HG03457 (cell line): ENCODE measurements around the gene FMR1NB.
A peak's percentile ranks its signal among the peaks of the same experiment; 100 is the strongest.

Source experiments
- ATAC-seq: cut with Tn5 transposase; IDR thresholded peaks from one replicate; pipeline ENCODE4 v1.9.1; 2021; ENCODE audit warnings: moderate number of reproducible peaks; ENCODE audit not compliant: unreplicated experiment

Gene FMR1NB, protein sequence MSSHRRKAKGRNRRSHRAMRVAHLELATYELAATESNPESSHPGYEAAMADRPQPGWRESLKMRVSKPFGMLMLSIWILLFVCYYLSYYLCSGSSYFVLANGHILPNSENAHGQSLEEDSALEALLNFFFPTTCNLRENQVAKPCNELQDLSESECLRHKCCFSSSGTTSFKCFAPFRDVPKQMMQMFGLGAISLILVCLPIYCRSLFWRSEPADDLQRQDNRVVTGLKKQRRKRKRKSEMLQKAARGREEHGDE

DNA sequence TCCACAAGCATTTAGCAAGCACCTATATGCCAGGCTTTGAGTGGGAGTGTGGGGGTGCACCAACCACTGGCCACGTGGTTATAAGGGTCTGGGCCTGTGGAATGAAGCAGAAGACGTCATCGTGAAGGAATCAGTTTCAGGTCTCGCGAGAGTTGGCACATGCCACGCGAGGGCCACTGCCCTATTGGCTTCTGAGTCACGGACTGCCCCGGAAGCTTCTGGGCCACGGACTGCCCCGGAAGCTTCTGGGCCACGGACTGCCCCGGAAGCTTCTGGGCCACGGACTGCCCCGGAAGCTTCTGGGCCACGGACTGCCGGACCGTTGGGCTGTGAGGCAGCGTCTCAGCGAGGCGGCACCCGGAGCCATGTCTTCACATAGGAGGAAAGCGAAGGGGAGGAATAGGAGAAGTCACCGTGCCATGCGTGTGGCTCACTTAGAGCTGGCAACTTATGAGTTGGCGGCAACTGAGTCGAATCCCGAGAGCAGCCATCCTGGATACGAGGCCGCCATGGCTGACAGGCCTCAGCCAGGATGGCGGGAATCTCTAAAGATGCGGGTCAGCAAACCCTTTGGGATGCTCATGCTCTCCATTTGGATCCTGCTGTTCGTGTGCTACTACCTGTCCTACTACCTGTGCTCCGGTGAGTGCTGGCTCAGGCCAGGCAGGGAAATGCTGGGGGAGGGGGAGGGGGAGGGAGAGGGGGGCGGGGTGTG is at the start of gene FMR1NB:
FMR1NB (plus strand) TSS at position 300 of the 715 bp plus-strand sequence; CDS start at position 366, 66 bp downstream.
- no peak for ATAC-seq

DNA sequence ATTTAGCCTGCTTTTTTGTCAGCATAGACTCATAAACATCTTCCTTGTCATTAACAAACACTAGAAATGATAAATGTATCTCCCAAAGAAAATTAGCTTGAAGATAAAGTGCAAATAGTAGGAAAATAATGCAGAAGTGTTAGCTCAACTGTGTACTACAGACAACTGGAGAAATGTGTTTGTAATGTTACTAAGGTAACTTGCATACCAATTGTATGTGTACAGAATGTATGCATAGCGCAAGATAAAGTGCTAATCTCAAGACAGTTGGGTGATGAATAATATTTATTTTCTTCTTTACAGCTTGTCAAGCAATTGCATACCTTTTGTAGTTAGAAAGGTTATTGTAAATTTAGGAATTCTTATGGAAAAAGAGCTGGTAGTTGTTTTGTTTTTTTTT is 47.3 kb upstream of the FMR1NB start:
- ATAC-seq: no peak

DNA sequence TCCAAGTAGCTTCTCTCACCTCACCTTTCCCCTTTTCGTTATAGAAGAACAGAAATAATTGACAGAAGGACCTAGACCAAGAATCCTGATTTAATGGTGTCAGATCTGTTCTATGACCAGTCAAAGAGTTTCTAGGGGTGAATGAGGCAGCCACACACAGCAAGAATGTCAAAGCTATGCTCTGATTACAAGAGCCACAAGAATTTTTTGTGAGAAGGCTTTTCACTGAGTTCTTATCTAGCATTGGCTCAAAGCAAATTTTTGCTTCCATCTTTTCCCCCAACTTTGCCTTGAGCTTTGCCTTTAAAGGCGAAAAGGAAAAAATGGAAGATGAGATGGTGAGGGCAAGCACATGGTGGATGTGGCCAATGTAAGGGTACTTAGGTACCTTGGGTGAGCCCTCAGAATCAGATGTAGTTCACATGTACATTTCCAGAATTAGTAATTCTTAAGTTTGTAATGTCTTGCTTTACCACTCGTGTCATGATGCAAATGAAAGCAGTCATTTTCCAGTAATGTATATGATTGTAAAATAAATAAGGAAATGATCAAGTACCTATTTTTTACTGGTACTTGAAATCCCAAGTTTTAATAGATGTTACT is 45.9 kb upstream of the FMR1NB start:
- no peak for ATAC-seq

DNA sequence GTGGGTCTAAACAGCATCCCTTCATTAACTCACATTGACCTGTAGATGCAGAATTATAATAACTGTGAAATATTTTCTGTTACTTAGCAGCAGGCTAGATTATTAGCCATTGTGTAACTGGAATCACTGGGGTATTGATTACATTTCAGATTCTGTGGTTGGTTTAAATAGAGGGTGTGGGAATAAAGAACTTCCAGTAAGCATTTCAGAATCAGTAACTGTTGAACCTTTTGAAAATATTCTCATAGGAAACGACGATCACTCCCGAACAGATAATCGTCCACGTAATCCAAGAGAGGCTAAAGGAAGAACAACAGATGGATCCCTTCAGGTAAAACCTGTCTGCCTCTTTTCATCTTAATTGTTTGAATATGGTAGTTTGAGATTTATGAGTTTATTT is 35.9 kb upstream of the FMR1NB start:
- no peak for ATAC-seq

DNA sequence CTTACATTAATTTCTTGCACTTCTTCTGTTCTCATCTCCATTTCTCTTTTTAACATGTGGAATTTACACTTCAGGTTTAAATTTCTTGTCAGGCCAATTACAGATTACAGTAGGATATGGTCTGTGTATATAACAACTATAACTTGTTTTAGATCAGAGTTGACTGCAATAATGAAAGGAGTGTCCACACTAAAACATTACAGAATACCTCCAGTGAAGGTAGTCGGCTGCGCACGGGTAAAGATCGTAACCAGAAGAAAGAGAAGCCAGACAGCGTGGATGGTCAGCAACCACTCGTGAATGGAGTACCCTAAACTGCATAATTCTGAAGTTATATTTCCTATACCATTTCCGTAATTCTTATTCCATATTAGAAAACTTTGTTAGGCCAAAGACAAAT is 32.6 kb upstream of the FMR1NB start:
- no peak for ATAC-seq

DNA sequence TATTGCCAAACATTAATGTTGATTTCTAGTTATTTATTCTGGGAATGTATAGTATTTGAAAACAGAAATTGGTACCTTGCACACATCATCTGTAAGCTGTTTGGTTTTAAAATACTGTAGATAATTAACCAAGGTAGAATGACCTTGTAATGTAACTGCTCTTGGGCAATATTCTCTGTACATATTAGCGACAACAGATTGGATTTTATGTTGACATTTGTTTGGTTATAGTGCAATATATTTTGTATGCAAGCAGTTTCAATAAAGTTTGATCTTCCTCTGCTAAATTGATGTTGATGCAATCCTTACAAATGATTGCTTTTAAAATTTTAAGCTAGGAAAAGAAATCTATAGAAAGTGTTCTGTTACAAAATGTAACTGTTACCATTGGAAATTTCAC is 30.8 kb upstream of the FMR1NB start:
- ATAC-seq: no peak

DNA sequence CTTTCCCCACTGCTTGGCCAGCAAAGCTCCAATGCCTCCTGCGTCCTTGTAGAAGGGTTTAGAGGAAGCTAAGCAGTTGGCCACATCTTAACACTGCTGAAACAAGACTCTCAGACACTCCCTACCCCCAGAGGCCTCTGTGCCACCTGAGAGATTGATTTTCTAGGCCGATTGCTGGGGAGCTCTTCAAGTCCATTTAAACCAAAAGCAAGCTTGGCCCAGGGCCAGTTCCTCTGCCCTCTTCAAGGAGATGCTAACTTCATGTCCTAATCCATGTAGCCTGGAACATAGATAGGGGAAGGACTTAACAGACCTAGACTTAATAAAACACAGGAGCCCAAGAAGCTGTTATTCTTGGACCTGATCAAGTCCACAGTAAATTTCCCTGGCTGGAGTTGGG is 27.2 kb upstream of the FMR1NB start:
- no peak for ATAC-seq

DNA sequence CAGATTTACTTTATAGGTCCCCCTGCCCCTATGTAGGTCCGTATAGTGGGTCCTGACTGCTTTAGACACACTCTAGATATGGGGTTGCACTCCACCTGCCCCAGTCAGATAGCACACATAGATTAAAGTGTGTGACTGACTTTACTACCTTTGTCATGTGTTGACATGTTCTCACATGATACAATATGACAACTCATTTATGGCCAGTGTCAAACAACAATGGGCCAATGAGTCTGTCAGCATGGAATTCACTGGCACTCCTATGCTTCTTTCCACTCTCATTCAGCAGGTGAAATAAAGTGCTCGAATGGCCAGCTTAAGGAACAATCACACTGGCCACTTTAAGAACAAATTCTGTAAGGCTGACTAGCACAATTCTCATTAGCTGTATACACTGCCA is 23.8 kb upstream of the FMR1NB start:
- no peak for ATAC-seq

DNA sequence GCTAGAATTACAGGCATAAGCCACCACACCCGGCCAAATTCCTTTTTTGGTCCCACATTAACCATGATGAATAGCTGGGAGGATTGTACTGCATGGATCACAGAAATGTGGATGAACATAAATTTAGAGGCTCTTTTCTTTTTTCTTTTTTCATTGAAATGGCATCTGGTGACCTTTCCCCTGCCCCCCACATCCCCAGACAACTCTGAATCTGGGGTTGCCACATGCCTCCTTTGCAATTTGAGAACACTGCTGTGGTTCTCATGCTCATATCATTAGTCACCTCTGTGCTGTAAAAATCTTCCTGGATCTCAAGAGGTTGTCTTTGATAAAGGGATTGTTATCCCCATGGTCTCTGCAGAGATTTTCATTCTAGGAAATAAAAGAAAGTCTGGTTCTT is 22.8 kb upstream of the FMR1NB start:
- no peak for ATAC-seq

DNA sequence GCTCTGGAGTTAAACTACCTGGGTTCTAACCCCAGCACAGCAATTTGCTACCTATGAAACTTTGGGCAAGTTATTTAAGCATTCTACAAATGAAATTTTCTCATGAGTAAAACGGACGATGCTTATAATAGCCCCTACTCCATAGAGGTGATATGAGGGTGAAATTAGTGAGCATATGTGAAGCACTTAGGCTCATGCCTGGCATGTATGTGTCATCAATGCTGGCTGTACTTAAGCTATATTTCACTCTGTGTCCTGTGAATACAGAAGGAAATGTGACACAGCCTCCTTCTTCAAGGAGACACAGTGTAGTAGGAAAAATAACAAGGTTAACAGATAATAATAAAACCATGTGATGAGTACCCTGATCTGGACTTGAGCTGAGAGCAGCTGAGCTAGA is 20.4 kb upstream of the FMR1NB start:
- ATAC-seq: no peak

DNA sequence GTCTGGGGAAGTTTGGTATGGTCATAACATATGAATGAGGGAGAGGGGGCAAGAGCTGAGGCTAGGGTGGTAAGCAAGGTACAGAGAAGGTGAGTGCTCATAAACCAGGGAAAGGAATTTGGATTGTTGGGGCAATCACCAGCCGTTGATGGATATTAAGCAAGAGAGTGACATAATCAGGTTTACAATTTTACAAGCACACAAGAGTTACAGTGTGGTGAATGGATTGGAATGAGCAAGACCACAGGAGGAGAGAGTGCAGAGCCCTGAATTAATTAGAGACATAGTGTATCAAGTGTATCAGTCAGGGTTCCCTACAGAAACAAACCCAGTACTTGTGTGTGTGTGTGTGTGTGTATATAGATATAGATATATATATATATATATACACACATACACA is 18.7 kb upstream of the FMR1NB start:
- ATAC-seq: no peak

DNA sequence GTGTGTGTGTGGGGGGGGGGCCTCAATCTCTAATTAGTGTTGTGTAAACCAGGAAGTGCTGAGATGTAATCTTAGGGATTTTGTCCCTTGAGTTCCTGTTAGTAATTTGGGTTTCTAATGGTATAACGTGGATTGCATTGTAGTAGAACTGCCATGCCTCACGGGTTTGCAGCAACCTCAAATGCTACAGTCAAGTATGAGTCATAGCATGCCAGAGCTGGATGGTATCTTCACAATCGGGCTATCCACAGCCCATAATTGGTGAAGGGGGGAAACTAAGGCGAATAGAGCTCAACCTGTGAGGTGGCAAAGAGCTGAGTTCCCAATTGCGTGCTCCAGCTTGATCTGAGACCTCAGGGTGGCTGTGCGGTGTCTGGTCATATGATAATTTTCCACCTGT is 2.2 kb upstream of the FMR1NB start:
- no peak for ATAC-seq

DNA sequence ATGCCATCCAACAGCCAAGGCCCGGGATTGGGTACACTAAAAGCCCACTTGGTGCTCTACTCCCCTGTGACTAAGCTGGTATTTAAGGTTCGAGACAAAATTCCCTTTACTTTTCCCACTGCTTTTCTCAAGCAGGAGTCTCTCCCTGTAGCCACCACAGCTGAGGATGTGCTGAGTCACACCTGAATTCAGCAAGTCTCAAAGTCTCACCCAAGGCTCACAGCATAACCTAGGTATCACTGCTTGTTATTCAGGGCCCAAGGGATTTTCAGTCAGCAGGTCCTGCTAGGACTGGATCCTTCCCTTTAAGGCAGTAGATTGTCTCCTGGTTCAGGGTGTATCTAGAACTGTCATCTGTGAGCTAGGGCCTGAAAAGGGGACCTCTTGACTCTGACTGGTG is 39.2 kb downstream of the FMR1NB start:
- no peak for ATAC-seq

DNA sequence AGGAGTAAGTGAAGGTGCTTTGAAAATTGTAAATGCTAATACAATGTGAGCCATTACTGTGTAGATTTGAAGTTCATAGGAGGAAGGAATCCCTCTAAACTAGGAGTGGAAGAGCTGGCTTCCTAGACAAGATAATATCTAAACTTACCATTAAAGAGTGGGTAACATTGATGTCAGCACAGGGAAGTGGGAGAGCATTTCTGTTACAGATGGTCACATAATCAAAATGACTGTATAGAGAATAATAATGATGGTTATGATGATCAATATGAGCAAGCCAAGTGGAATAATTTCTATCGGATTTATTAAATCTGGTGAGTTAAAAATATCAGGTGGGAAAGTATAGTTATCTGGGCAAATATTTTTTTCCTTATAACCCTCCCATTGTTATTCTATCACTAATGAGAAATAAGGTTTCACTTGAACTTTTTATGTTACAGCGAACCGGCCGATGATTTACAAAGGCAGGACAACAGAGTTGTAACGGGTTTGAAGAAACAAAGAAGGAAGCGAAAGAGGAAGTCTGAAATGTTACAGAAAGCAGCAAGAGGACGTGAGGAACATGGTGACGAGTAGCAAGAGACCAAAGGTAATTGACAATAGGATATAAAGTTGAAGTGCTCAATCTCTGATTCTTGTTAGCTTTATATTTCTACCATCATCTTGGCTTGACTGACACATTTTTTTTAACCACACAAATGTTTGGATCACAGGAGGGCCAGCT is 43.5 kb downstream of the FMR1NB start:
- peak; percentile 77 for ATAC-seq

DNA sequence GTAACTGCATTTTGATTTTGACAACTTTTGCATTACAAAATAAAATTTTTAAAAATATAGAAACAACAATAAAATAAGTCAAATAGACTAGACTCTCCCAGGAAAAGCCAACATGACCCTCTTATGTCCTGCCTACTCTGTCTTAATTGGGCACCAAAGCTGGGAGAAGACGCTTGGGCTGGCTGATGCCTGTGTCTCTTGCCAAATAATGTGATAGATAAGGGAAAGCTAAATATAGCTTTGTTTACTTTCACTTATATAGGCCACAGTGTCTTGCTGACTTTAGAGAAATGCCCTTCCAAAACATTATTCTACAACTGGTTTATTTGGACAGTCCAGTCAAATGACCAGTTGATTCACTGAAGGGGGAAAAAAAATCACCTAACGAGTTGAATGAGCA is 54.2 kb downstream of the FMR1NB start:
- no peak for ATAC-seq

DNA sequence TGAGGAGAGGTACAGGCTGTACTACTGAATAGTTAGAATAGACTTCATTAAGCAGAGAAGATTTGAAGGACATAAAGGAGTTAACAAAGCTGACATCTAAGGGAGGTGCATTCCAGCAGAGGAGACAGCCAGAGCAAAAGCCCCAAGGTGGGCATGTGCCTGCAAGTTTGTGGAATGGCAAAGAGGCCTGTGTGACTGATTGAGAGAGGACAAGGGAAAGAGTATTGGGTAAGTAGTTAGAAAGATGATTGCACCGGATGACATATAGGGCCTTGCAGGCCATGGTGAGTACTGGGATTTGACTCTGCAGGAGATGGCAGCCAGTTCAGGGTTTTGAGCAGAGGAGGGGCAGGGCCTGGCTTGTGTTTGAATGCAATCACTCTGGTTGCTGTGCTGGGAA is 55.9 kb downstream of the FMR1NB start:
- no peak for ATAC-seq

DNA sequence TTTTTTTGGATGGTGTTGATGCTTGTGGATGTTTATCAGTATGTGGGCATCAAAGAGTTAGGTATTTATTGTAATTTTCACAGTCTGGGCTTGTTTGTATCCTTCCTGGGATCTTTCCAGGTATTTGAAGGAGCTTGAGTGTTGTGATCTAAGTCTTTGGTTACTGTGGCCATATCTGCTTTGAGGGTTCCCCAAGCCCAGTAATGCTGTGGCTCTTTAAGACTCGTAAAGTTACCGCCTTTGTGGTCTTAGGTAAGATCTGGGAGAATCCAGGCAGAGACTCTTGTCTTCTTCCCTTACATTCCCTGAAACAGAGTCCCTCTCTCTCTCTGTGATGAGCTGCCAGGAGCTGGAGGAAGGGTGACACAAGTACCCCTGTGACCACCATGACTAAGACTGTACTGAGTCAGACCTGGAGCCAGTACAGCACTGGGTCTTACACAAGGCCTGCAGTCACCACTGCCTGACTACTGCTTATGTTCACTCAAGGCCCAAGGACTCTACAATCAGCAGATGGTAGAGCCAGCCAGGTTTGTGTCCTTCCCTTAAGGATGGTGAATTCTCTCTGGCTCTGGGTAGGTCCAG is 62.2 kb downstream of the FMR1NB start:
- no peak for ATAC-seq

DNA sequence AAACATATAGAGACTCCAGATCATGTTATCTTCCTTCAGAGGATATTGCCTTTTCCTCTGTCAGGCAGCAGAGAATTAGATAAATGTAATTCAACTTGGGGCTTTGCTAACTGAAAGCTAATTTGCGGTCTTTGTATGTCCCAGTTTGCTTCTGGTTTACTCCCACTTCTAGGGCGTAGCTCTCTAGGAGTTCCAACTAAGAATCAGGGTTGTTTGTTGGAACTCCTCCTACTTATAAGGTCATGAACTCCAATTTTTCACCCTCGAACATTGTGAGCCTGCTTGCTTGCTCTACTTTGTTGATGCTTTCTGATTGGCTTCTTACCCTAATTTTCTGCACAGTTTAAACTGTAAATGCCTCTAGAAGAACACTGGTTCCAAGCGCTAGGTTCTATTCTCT is 66.1 kb downstream of the FMR1NB start:
- no peak for ATAC-seq

DNA sequence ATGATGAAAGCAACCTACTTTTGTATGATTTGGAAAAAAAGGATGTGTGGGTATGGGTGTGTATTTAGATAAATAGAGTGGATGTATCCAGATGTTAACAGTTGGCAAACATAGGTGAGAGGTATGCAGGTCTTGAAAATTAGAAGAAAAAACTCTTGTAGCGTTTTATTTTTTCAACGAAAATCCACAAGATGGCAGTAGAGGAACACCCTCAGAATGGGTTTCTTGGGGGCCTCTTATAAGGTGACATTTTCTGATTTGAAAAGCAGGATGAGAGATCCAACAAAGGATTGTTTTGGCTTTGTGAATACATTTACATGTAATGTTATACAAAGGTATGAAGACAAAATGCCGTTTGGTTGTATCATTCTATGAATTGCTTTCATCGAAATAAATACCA is 68.3 kb downstream of the FMR1NB start:
- ATAC-seq: no peak

DNA sequence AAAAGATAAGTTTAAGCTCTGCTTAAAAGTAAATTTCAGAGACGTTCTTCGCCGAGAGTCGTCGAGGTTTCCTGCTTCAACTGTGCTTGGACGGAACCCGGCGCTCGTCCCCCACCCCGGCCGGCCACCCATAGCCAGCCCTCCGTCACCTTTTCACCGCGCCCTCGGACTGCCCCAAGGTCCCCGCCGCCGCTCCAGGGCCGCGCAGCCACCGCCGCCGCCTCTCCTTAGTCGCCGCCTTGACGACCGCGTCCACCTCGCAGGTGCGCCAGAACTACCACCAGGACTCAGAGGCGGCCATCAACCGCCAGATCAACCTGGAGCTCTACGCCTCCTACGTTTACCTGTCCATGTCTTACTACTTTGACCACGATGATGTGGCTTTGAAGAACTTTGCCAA is 70.8 kb downstream of the FMR1NB start:
- no peak for ATAC-seq

DNA sequence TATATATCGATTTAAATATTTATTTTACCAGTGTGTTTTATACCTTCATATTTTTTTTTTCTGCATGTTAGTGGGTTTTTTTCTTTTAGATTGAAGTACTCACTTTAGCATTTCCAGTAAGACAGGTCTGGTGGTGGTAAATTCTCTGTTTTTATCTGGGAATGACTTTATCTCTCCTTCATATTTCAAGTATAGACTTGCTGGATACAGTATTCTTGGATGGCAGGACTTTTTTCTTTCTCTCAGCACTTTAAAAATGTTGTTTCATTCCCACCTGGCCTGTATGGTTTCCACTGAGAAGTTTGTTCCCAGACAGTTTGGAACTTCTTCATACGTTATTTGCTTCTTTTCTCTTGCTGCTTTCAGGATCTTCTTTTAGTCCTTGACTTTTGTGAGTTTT is 86.1 kb downstream of the FMR1NB start:
- no peak for ATAC-seq
